ENCODE results near the gene NMNAT1. TPM values are rescaled to one million over a fixed set of nuclear protein-coding genes. Genes with fewer than 3 reads are reported as not detected.

NMNAT1 gene
- total RNA-seq, 1 experiment from 2014 or later = 19.0 TPM

Other genes with a start within 250 kb of the NMNAT1 start
- gene CLSTN1, start 119.5 kb upstream of the NMNAT1 start, total RNA-seq (2014; rRNA removed; shearing (Covaris generic)) = 136 and 175 TPM in 2 replicates
- gene CTNNBIP1, start 33.2 kb upstream of the NMNAT1 start, total RNA-seq (2014; rRNA removed; shearing (Covaris generic)) = 346 and 526 TPM in 2 replicates
- gene LZIC, start 84 bp upstream of the NMNAT1 start, total RNA-seq (2014; rRNA removed; shearing (Covaris generic)) = 33.3 and 45.7 TPM in 2 replicates
- 4.4 and 9.2 TPM in 2 replicates for gene RBP7, start 53.8 kb downstream of the NMNAT1 start, total RNA-seq (2014; rRNA removed; shearing (Covaris generic))
- 82.1 and 101 TPM in 2 replicates for gene UBE4B, start 89.5 kb downstream of the NMNAT1 start, total RNA-seq (2014; rRNA removed; shearing (Covaris generic))